K562 (cell line): ENCODE data around the gene APOM.

Source experiments
- BRD4 ChIP-seq: fragments of 200-600 bp; sonication (generic); IDR thresholded peaks from 2 replicates; pipeline ENCODE4 v1.6.1; 2017; ENCODE audit warnings: inconsistent platforms
- CHD2 ChIP-seq: IDR thresholded peaks from 2 replicates; pipeline ENCODE4 v1.6.1; 2011; ENCODE audit warnings: low read depth, low read length
- ETV6 ChIP-seq, 3 experiments: fragments of 150-350 bp in 1 of 3; sonication (generic) in 1 of 3; formaldehyde crosslinking in 1 of 3; IDR thresholded peaks; 2 replicates each; pipeline versions ENCODE4 v1.6.1 to v1.8.0; 2014 to 2022; ENCODE audit warnings: borderline replicate concordance in 2 of 3, low read depth in 2 of 3, antibody characterized with exemption in 1 of 3, low read length in 1 of 3, mild to moderate bottlenecking in 1 of 3, missing genetic modification reagents in 1 of 3
- EZH2 ChIP-seq: IDR thresholded peaks from 2 replicates; pipeline ENCODE4 v1.6.1; 2012; ENCODE audit warnings: low read depth, mild to moderate bottlenecking, inconsistent platforms, low read length, borderline replicate concordance
- HMG20A ChIP-seq: fragments of 450-650 bp; formaldehyde crosslinking; conservative IDR thresholded peaks from 2 replicates; pipeline ENCODE4 v1.4.0; 2020; ENCODE audit warnings: mild to moderate bottlenecking, mixed read lengths
- HNRNPLL ChIP-seq: fragments of 200-400 bp; formaldehyde crosslinking; IDR thresholded peaks from 2 replicates; pipeline ENCODE4 v1.6.1; 2017; ENCODE audit warnings: low read length, low read depth, mild to moderate bottlenecking; ENCODE audit not compliant: poor library complexity, severe bottlenecking
- SREBF2 ChIP-seq: sonication (generic); formaldehyde crosslinking; IDR thresholded peaks from 2 replicates; pipeline ENCODE4 v1.4.0; 2020; ENCODE audit warnings: mild to moderate bottlenecking, missing genetic modification reagents
- TF ChIP-seq, protein P1 (sequence below), 3 experiments: IDR thresholded peaks in 2 of 3; conservative IDR thresholded peaks in 1 of 3; 2 replicates each; pipeline ENCODE4 v1.5.1; 2011 to 2012; ENCODE audit warnings: low read length in 3 of 3, mild to moderate bottlenecking in 3 of 3, control low read depth in 2 of 3, improper control_type of control experiment in 1 of 3, inconsistent platforms in 1 of 3, low read depth in 1 of 3, mixed read lengths in 1 of 3, moderate library complexity in 1 of 3; ENCODE audit not compliant: insufficient read depth in 2 of 3
- TF ChIP-seq, protein P2 (sequence below): fragments of 450-650 bp; IDR thresholded peaks from 2 replicates; pipeline ENCODE4 v1.6.1; 2016

- TF ChIP-seq BRD4 = no peak; the same call in 1 of the 2 replicates
- TF ChIP-seq, protein P1, sequence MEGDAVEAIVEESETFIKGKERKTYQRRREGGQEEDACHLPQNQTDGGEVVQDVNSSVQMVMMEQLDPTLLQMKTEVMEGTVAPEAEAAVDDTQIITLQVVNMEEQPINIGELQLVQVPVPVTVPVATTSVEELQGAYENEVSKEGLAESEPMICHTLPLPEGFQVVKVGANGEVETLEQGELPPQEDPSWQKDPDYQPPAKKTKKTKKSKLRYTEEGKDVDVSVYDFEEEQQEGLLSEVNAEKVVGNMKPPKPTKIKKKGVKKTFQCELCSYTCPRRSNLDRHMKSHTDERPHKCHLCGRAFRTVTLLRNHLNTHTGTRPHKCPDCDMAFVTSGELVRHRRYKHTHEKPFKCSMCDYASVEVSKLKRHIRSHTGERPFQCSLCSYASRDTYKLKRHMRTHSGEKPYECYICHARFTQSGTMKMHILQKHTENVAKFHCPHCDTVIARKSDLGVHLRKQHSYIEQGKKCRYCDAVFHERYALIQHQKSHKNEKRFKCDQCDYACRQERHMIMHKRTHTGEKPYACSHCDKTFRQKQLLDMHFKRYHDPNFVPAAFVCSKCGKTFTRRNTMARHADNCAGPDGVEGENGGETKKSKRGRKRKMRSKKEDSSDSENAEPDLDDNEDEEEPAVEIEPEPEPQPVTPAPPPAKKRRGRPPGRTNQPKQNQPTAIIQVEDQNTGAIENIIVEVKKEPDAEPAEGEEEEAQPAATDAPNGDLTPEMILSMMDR (IDR thresholded peaks at IDR 0.05 in 2 of 3, conservative IDR thresholded peaks at IDR 0.05 in 1 of 3; ENCODE audit: insufficient read depth in 2 of 3, low read depth in 1 of 3, low read length in 3 of 3) = no peak
- TF ChIP-seq ETV6 (IDR thresholded peaks at IDR 0.05; ENCODE audit: borderline replicate concordance in 1 of 2, low read depth in 2 of 2, low read length in 1 of 2) = no peak
- TF ChIP-seq ETV6 (CRISPR knock-in tag; IDR thresholded peaks at IDR 0.05; ENCODE audit: borderline replicate concordance) = no peak
- no peak for TF ChIP-seq EZH2
- no peak for TF ChIP-seq HNRNPLL
- no peak for TF ChIP-seq CHD2
- TF ChIP-seq, protein P2, sequence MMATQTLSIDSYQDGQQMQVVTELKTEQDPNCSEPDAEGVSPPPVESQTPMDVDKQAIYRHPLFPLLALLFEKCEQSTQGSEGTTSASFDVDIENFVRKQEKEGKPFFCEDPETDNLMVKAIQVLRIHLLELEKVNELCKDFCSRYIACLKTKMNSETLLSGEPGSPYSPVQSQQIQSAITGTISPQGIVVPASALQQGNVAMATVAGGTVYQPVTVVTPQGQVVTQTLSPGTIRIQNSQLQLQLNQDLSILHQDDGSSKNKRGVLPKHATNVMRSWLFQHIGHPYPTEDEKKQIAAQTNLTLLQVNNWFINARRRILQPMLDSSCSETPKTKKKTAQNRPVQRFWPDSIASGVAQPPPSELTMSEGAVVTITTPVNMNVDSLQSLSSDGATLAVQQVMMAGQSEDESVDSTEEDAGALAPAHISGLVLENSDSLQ = no peak; the same call in 1 of the 2 replicates
- TF ChIP-seq SREBF2 (CRISPR knock-in tag) = no peak
- TF ChIP-seq HMG20A (CRISPR knock-in tag) = no peak
Observed at GRCh38 chr6:31702405-31702818, 46.7 kb downstream of the APOM start.
